Endothelial cell of umbilical vein (primary cell): ENCODE data around the gene CBFB.

ENCODE experiments used
- EZH2 ChIP-seq: IDR thresholded peaks from 2 replicates; pipeline ENCODE4 v1.6.1; 2012; ENCODE audit warnings: borderline replicate concordance, low read depth, mild to moderate bottlenecking, moderate library complexity, low read length, inconsistent platforms; ENCODE audit not compliant: severe bottlenecking
- FOS ChIP-seq: IDR thresholded peaks from 2 replicates; pipeline ENCODE4 v1.6.1; 2011; ENCODE audit warnings: mild to moderate bottlenecking, low read length, moderate library complexity, borderline replicate concordance; ENCODE audit not compliant: insufficient read depth
- GATA2 ChIP-seq: IDR thresholded peaks from 2 replicates; pipeline ENCODE4 v1.7.0; 2011; ENCODE audit warnings: low read depth, mild to moderate bottlenecking, moderate library complexity, mixed read lengths, low read length; ENCODE audit not compliant: insufficient read length, insufficient read depth
- MAX ChIP-seq: IDR thresholded peaks from 2 replicates; pipeline ENCODE4 v1.6.1; 2011; ENCODE audit not compliant: insufficient read depth, insufficient read length
- MYC ChIP-seq: IDR thresholded peaks from one replicate; pipeline ENCODE4 v1.6.1; 2011; ENCODE audit warnings: mild to moderate bottlenecking, low read depth, low read length
- POLR2A ChIP-seq: IDR thresholded peaks from 2 replicates; pipeline ENCODE4 v1.6.1; 2012; ENCODE audit warnings: low read depth, mild to moderate bottlenecking, control low read depth, low read length
- POLR2AphosphoS5 ChIP-seq: IDR thresholded peaks from 2 replicates; pipeline ENCODE4 v1.6.1; 2012; ENCODE audit warnings: low read depth, mild to moderate bottlenecking, control low read depth, low read length, moderate library complexity; ENCODE audit not compliant: insufficient read depth
- TF ChIP-seq, protein P1 (sequence below), 2 donors: IDR thresholded peaks; 1 replicate in 1 of 2; 2 replicates in 1 of 2; pipeline ENCODE4 v1.5.1; 2011; ENCODE audit warnings: low read length in 2 of 2, mild to moderate bottlenecking in 2 of 2, moderate library complexity in 2 of 2, control low read depth in 1 of 2, inconsistent platforms in 1 of 2, low read depth in 1 of 2; ENCODE audit not compliant: insufficient read depth in 1 of 2; ENCODE audit errors: extremely low read depth in 1 of 2

DNA sequence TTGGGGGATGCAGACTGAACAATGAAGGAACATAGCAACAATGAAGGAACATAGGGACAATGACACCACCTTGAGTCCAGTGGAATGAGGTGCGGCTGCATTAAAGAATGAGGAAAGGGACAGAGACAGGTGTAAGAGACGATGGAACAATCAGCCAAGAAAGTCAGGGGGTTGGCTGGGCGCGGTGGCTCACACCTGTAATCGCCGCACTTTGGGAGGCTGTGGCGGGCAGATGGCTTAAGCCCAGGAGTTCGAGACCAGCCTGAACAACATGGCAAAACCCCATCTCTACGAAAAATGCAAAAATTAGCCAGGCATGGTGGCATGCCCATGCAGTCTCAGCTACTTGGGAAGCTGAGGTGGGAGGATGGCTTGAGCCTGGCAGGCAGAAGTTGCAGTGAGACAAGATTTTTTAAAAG lies 13.6 kb upstream of the CBFB start:
- TF ChIP-seq, protein P1, sequence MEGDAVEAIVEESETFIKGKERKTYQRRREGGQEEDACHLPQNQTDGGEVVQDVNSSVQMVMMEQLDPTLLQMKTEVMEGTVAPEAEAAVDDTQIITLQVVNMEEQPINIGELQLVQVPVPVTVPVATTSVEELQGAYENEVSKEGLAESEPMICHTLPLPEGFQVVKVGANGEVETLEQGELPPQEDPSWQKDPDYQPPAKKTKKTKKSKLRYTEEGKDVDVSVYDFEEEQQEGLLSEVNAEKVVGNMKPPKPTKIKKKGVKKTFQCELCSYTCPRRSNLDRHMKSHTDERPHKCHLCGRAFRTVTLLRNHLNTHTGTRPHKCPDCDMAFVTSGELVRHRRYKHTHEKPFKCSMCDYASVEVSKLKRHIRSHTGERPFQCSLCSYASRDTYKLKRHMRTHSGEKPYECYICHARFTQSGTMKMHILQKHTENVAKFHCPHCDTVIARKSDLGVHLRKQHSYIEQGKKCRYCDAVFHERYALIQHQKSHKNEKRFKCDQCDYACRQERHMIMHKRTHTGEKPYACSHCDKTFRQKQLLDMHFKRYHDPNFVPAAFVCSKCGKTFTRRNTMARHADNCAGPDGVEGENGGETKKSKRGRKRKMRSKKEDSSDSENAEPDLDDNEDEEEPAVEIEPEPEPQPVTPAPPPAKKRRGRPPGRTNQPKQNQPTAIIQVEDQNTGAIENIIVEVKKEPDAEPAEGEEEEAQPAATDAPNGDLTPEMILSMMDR (IDR thresholded peaks at IDR 0.05; ENCODE audit: extremely low read depth in 1 of 2, insufficient read depth in 1 of 2, low read depth in 1 of 2, low read length in 2 of 2): no peak
- TF ChIP-seq EZH2 (no peak), POLR2A (no peak), MAX (no peak), FOS (no peak), POLR2AphosphoS5 (no peak), GATA2 (no peak), MYC (no peak)
